Thyroid gland (tissue), 4 donors: ENCODE measurements around the gene MPPED2.

Source experiments
- CTCF ChIP-seq, 6 experiments: fragments of 200-600 bp in 3 of 6; fragments of 450-650 bp in 3 of 6; sonication (generic) in 3 of 6; IDR thresholded peaks; one replicate each; pipeline ENCODE4 v1.5.1; 2016 to 2019; ENCODE audit warnings: antibody characterized with exemption in 6 of 6, mild to moderate bottlenecking in 2 of 6, inconsistent platforms in 1 of 6, moderate library complexity in 1 of 6
- POLR2A ChIP-seq, 2 donors: fragments of 450-650 bp; IDR thresholded peaks; one replicate each; pipeline ENCODE4 v1.6.1; 2017; ENCODE audit warnings: antibody characterized with exemption in 2 of 2, mild to moderate bottlenecking in 2 of 2, moderate library complexity in 1 of 2

GRCh38 chr11:30526558-30526957 is 59.6 kb downstream of the MPPED2 start:
- no peak for TF ChIP-seq CTCF (IDR thresholded peaks at IDR 0.05)
- TF ChIP-seq POLR2A (IDR thresholded peaks at IDR 0.05): no peak
